ENCODE data around the gene LAMB2.

LAMB2 gene

DNA sequence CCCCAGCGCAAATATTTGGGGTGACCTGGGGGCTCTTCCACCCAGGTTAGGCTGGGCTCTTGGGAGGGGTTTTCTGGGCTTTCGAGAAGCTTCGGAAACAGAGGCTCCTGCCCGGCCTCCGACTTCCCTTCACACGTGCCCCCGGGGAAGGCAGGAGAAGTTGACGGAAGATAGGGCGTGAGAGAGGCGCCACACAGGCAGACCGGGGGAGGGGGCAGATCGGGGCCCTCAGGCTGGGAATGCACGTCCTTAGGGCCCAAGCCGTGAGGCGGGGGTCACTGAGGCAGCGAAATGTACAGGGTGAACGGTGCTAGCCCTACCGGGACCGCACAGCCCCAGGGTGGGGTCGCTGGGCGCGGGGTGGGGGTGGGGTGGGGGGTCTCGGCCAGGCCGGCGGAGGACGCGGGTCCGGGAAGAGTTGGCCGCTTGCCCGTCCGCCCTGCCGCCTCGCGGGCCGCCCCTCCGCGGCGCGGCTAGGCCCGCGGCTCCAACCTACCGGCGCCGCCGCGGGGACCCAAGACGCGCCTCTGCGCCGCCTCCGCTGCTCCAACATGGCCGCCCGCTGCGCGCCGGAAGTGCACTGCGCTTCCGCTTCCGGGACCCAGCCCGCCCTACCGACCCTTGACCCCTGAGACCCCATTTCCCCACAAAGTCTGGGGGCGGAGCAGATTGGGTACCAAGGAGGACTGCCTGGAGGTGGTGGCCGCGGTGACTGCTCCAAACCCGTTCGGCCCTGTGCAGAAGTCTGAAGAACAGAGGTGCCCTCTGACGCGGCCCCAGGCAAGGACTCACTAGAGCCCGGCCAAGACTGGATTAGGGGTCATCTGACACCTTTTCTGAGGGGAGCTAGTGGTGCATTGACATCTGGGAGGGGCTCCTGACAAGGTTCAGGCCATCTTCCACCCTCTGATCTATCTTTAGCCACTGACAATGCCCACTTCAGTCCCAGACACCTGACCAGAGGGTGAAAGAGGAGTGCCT is 33.2 kb upstream of the LAMB2 start, which contains the start of gene CCDC71:
Gene CCDC71, minus strand, starts transcription at position 561 of the 981 bp plus-strand sequence. CDS start 2,123 bp downstream, outside the sequence.
- Mint-ChIP-seq H3K27ac (peak within 1 kb of the TSS; percentile 96), H3K27me3 (no peaks in the 10 kb centered on the region), H3K4me1 (ENCODE audit: low read depth) (peaks cover 54% of the 10 kb centered on the region), H3K36me3 (ENCODE audit: low read depth) (peaks cover 48% of the 10 kb centered on the region), H3K9me3 (peaks cover 2% of the 10 kb centered on the region), H3K4me3 (peak within 1 kb of the TSS; percentile 93)
- DNase-seq = peak; percentile 88

GRCh38 chr3:49164983-49165720 is 32.3 kb upstream of the LAMB2 start:
- H3K36me3 Mint-ChIP-seq (ENCODE audit: low read depth) = peaks cover 52% of the 10 kb centered on the region
- H3K27me3 Mint-ChIP-seq = no peaks in the 10 kb centered on the region
- H3K4me1 Mint-ChIP-seq (ENCODE audit: low read depth) = peaks cover 45% of the 10 kb centered on the region
- H3K27ac Mint-ChIP-seq = peak overlapping the region; percentile 95
- peak overlapping the region; percentile 93 for H3K4me3 Mint-ChIP-seq
- H3K9me3 Mint-ChIP-seq = peaks cover 2% of the 10 kb centered on the region
- no peak for DNase-seq

DNA sequence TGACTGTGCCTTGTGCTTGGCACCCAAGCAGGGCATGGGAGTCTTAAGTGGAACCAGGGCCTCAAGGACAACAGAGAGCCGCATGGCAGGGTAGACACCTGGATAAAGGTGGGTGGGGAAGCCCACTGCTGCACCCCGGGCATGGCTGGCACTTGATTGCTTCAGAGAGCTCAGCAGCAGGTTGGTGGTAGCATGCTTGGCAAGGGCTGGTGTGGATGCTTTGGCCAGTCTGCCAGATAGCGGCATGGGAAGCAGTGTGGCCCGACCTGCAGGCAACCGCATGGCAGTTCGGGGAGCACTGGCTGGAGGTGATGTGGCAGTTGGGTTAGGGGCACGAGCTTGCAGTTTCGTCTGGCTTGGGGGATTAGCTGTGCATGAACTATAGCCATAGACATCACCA is 30.8 kb upstream of the LAMB2 start:
- DNase-seq = no peak
- H3K4me3 Mint-ChIP-seq = peak overlapping the region; percentile 18
- no peaks in the 10 kb centered on the region for H3K27me3 Mint-ChIP-seq
- H3K9me3 Mint-ChIP-seq = peaks cover 2% of the 10 kb centered on the region
- peak overlapping the region; percentile 95 for H3K27ac Mint-ChIP-seq
- H3K36me3 Mint-ChIP-seq (ENCODE audit: low read depth) = peaks cover 54% of the 10 kb centered on the region
- H3K4me1 Mint-ChIP-seq (ENCODE audit: low read depth) = peaks cover 47% of the 10 kb centered on the region

DNA sequence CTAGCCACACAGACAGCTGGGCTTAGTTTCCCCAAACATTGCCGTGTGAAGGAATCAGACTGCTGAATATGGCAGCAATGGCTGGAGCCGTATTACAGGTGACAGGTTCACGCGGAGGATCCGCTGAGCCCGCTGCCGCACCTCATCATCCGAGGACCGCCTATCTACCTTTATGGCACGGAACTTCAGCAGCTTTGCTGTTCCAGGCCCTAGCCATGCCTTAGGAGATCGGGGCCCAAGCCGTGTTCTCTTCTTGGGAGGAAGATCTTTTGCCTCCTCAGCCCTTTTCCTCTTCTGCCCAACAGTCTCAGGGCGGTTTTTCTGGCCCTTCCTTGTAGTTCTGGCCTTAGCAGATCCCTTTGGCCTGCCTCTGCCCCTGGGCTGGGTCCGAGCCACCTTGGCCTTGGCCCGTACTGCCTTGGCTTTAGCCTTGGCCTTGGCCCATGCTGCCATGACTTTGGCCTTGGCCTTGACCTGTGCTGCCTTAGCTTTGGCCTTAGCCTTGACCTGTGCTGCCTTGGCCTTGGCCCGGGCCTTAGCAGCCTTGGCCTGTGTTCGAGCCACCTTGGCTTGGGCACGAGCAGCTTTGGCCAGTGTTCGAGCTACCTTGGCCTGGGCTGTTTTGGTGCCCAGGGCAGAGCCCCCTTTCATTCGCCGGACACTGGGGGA is 30.0 kb upstream of the LAMB2 start:
- Mint-ChIP-seq H3K27ac (no peak overlapping the region), H3K9me3 (peaks cover 2% of the 10 kb centered on the region), H3K4me1 (ENCODE audit: low read depth) (peaks cover 50% of the 10 kb centered on the region), H3K4me3 (no peak overlapping the region), H3K36me3 (ENCODE audit: low read depth) (peaks cover 54% of the 10 kb centered on the region), H3K27me3 (no peaks in the 10 kb centered on the region)
- DNase-seq = no peak

- peaks cover 50% of the 10 kb centered on the region for H3K4me1 Mint-ChIP-seq (ENCODE audit: low read depth)
- H3K4me3 Mint-ChIP-seq = no peak overlapping the region
- peaks cover 2% of the 10 kb centered on the region for H3K9me3 Mint-ChIP-seq
- H3K36me3 Mint-ChIP-seq (ENCODE audit: low read depth) = peaks cover 54% of the 10 kb centered on the region
- H3K27ac Mint-ChIP-seq = peak overlapping the region; percentile 79
- no peak for DNase-seq
- H3K27me3 Mint-ChIP-seq = no peaks in the 10 kb centered on the region
These were observed 29.1 kb upstream of the LAMB2 start for GRCh38 chr3:49161808-49162530.

DNA sequence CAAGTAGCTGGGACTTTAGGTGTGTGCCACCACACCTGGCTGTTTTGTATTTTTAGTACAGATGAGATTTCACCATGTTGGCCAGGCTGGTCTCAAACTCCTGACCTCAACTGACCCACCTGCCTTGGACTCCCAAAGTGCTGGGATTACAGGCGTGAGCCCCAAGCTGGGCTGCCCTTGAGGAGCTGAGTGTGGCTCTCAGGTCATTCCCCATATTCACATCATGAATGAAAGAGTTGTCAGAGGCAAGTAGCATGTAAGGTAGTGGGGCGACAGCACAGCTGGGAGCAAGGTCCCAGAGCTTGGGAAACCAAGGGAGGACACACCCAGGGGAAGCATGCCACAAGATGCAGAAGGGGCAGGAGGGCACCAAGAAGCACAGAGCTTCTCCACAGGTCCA is 28.3 kb upstream of the LAMB2 start:
- Mint-ChIP-seq H3K27me3 (no peaks in the 10 kb centered on the region), H3K4me1 (ENCODE audit: low read depth) (peaks cover 43% of the 10 kb centered on the region), H3K4me3 (no peak overlapping the region), H3K36me3 (ENCODE audit: low read depth) (peaks cover 52% of the 10 kb centered on the region), H3K27ac (peak overlapping the region; percentile 79), H3K9me3 (no peaks in the 10 kb centered on the region)
- no peak for DNase-seq

GRCh38 chr3:49158792-49159191 is 25.9 kb upstream of the LAMB2 start:
- no peak for DNase-seq
- Mint-ChIP-seq H3K36me3 (ENCODE audit: low read depth) (peaks cover 31% of the 10 kb centered on the region), H3K4me1 (ENCODE audit: low read depth) (peaks cover 27% of the 10 kb centered on the region), H3K4me3 (no peak overlapping the region), H3K27ac (peak overlapping the region; percentile 63), H3K9me3 (no peaks in the 10 kb centered on the region), H3K27me3 (no peaks in the 10 kb centered on the region)

DNA sequence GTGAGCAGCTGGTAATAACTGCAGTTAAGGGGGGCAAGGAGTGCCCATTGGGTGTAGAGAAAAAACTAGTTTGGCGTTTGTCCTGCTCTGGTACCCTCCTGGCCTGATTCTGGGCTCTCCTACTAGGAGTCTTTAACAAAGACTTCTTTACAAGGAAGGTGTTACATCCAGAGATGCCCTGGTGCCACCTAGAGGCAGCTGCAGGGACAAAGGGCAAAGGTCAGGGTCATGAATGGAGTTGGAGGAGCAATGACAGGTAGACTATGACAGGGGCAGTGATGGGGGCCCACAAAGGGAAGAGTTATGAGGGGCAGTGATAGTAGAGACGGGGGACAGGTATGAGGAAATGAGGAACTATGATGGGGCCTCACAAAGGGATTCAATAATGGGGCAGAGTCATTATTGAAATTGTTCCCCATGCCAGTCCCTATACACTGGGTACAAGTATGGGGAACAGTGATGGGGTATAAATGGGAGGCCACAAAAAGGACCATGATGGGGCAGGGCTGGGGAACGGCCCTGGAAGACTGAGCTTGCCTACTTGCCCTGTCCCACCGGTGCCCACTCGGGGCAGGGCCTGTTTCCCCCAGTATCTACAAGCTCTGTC is 25.4 kb upstream of the LAMB2 start:
- Mint-ChIP-seq H3K9me3 (no peaks in the 10 kb centered on the region), H3K4me1 (ENCODE audit: low read depth) (peaks cover 23% of the 10 kb centered on the region), H3K4me3 (no peak overlapping the region), H3K36me3 (ENCODE audit: low read depth) (peaks cover 25% of the 10 kb centered on the region), H3K27ac (peak overlapping the region; percentile 35), H3K27me3 (no peaks in the 10 kb centered on the region)
- peak; percentile 64 for DNase-seq

DNA sequence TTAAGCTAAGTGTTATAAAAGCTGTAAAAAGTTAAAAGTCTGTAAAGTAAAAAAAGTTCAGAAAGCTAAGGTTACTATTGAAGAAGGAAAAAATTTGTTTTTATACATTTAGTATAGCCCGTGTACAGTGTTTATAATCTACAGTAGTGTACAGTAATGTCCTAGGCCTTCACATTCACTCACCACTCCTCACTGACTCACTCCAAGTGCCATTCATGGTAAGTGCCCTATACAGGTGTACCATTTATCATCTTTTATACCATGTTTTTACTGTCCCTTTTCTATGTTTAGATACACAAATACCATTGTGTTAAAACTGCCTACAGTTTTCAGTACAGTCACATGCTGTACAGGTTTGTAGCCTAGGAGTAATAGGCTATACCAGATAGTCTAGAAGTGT is 24.4 kb upstream of the LAMB2 start:
- no peaks in the 10 kb centered on the region for H3K9me3 Mint-ChIP-seq
- H3K4me1 Mint-ChIP-seq (ENCODE audit: low read depth) = peaks cover 16% of the 10 kb centered on the region
- no peak for DNase-seq
- no peak overlapping the region for H3K4me3 Mint-ChIP-seq
- H3K27me3 Mint-ChIP-seq = no peaks in the 10 kb centered on the region
- H3K27ac Mint-ChIP-seq = no peak overlapping the region
- H3K36me3 Mint-ChIP-seq (ENCODE audit: low read depth) = peaks cover 17% of the 10 kb centered on the region

GRCh38 chr3:49153349-49153912 is 20.6 kb upstream of the LAMB2 start:
- Mint-ChIP-seq H3K27ac (no peak overlapping the region), H3K4me1 (ENCODE audit: low read depth) (peaks cover 3% of the 10 kb centered on the region), H3K27me3 (no peaks in the 10 kb centered on the region), H3K9me3 (no peaks in the 10 kb centered on the region), H3K4me3 (no peak overlapping the region), H3K36me3 (ENCODE audit: low read depth) (no peaks in the 10 kb centered on the region)
- DNase-seq = no peak

- H3K27ac Mint-ChIP-seq = no peak overlapping the region
- no peaks in the 10 kb centered on the region for H3K9me3 Mint-ChIP-seq
- no peak for DNase-seq
- H3K4me3 Mint-ChIP-seq = no peak overlapping the region
- H3K4me1 Mint-ChIP-seq (ENCODE audit: low read depth) = no peaks in the 10 kb centered on the region
- H3K27me3 Mint-ChIP-seq = no peaks in the 10 kb centered on the region
- no peaks in the 10 kb centered on the region for H3K36me3 Mint-ChIP-seq (ENCODE audit: low read depth)
These were observed 18.8 kb upstream of the LAMB2 start for GRCh38 chr3:49151610-49152009.

DNA sequence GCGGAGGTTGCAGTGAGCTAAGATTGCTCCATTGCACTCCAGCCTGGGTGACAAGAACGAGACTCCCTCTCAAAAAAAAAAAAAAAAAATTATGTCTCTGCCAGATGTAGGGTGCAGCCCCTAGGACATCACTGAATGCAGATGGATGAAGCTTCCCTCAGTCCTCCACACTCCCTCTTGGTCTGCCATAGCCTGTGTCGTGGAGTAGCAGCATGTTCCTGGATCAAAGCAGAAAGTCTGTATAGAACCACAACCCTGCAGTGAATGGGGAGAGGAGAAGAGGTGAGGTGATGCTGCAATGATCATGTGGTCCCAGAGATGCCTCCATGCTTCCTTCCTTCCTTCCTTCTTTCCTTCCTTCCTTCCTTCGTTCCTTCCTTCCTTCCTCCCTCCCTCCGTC is 15.3 kb upstream of the LAMB2 start:
- no peak overlapping the region for H3K27ac Mint-ChIP-seq
- no peak for DNase-seq
- H3K36me3 Mint-ChIP-seq (ENCODE audit: low read depth) = no peaks in the 10 kb centered on the region
- H3K4me1 Mint-ChIP-seq (ENCODE audit: low read depth) = no peaks in the 10 kb centered on the region
- no peaks in the 10 kb centered on the region for H3K9me3 Mint-ChIP-seq
- H3K4me3 Mint-ChIP-seq = no peak overlapping the region
- H3K27me3 Mint-ChIP-seq = no peaks in the 10 kb centered on the region

DNA sequence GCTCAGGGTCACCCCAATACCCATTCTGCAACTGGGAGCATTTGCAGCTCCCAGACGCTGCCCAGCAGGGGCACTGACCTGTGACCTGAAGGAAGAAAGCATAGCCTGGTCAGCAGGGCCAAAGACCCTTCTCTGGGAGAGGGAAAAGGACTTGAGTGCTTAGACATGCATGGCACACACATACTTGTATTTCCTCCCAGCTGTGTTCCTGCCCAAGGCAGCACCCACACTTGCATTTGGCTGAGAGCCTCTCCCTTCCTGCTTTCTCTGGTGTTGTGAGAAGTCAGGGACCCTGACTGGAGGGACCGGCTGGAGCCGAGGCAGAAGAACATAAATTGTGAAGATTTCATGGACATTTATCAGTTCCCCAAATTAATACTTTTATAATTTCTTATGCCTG is 7.2 kb upstream of the LAMB2 start:
- H3K4me3 Mint-ChIP-seq = no peak overlapping the region
- no peaks in the 10 kb centered on the region for H3K36me3 Mint-ChIP-seq (ENCODE audit: low read depth)
- peaks cover 4% of the 10 kb centered on the region for H3K9me3 Mint-ChIP-seq
- no peak overlapping the region for H3K27ac Mint-ChIP-seq
- H3K27me3 Mint-ChIP-seq = peaks cover 6% of the 10 kb centered on the region
- DNase-seq = no peak
- H3K4me1 Mint-ChIP-seq (ENCODE audit: low read depth) = no peaks in the 10 kb centered on the region
